Fibroblast of skin of scalp (primary cell): ENCODE measurements around the gene THSD7A.

Source experiments
- DNase-seq: peaks from one replicate; pipeline ENCODE4 v3.0.0-alpha.2; 2013

THSD7A gene

GRCh38 chr7:11751315-11751714 lies 80.7 kb downstream of the THSD7A start:
- DNase-seq, result no peak

DNA sequence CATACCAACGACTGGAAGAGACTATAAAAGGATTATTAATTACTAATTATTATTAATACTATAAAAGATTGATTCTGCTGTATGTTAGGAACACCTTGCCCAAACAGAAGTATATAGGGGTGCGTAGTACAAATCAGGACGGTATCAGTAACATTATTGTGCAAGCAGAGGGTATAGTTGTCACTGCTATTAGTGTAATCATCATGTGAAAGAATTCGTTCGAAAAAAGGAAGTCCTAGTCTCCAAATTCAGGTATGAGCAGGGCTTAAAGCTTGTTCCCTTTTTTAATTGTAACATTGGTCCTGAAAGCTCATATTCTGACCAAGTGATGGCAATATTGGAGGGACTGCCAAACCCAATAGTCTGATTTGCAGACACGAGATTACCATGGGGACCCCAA lies 81.8 kb downstream of the THSD7A start:
- DNase-seq, result no peak

DNA sequence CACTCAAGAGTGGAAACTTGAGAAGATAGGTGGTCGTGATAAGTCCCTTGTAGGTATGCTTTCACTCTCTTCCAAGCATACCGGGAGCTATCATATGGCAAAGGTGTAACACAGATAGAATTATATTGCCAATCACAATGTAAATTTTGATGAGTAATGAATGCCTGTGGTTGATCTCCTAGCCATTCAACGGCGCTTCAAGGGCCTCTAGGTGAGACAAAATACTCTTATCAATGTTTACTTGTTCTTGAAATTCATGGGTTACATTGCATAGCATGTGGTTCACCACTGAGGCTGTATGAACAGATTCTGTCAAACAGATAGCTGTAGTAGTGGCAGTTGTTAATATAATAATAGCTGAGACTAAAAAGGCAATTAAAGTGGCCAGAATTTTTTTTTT lies 82.4 kb downstream of the THSD7A start:
- no peak for DNase-seq

DNA sequence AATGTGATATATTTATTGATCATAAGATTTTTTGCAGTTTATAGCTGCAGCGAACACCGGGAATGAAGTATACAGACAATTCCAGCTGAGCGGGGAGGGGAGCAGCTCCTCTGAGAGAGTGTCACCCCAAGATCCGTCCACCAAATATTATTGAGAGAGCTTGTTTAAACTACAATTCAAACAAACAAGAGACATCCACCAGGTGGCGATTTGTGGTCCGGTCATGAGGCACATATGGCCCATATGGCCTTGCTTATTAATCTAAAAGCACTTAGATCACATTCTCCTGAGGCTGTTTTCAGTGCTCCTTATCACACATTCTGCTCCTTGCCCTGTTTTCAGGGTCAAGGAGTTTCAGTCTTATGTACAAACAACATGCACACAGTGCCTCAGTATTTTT lies 83.1 kb downstream of the THSD7A start:
- DNase-seq, result no peak

- no peak for DNase-seq
Observed at GRCh38 chr7:11747715-11748485, 84.1 kb downstream of the THSD7A start.

- DNase-seq, result no peak
Observed at GRCh38 chr7:11746591-11746990, 85.4 kb downstream of the THSD7A start.

- DNase-seq, result no peak
Observed at GRCh38 chr7:11743548-11743947, 88.5 kb downstream of the THSD7A start.

GRCh38 chr7:11743016-11743415 lies 89.0 kb downstream of the THSD7A start:
- no peak for DNase-seq

DNA sequence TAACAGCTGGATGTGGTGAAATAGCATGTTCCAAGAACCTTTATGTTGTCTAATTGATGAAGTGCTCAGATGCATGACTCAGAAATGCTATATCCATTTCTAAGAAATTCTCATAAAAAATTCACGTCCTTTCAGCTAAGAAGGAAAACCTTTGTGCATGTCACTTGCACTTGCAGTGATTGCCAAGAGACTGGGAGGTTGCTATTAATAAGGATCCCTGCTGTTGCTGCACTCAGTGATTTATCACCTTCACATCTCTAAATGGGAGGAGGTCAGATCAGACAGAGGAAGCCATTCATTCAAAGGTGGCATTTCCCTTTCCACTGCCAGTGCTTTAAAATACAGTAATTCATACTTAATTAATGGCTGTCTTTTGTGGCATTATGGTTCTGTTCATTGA lies 89.5 kb downstream of the THSD7A start:
- DNase-seq, result no peak

GRCh38 chr7:11737723-11738122 lies 94.3 kb downstream of the THSD7A start:
- no peak for DNase-seq

GRCh38 chr7:11732207-11732606 lies 99.8 kb downstream of the THSD7A start:
- DNase-seq, result no peak

DNA sequence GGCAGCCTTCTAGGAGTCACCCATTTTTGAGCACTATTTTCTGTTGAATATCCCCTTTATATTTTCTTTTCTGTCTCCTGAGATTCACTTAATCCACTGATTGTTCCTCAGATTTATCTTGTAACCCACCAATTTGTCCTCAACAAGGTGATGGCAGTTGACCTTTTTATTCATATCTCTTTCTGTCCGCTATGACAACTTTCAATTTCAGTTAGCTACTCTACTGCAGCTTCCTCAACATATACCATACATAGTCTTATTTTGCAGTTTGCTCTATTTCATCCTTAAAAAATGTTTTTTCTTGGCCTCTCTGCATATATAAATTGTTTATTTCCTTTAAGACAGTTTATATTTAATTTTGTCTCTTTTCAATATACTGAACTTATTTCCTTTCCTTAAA lies 101.3 kb downstream of the THSD7A start:
- DNase-seq, result no peak

GRCh38 chr7:11727864-11728263 lies 104.1 kb downstream of the THSD7A start:
- no peak for DNase-seq

- DNase-seq, result peak; percentile 84
Observed at GRCh38 chr7:11726794-11727155, 105.2 kb downstream of the THSD7A start.

- no peak for DNase-seq
Observed at GRCh38 chr7:11726001-11726793, 105.8 kb downstream of the THSD7A start.

DNA sequence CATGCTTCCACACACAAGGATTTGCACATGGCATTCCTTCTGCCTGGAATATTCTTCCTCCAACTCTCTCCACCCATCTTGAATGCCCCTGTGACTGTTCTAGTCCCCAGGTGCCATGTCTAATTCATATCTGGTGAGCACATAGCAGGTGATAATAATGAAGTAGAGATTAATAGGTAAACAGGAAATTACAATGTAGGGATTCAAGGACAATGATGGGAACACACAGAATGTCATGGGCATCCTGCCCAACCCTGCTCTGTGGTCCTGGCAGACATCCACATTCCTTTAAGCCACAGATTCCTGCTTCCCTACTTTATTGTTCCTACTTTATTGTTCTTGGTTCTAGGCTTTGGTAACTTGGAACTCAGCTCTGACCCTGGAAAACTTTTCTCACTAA lies 115.8 kb downstream of the THSD7A start:
- peak; percentile 71 for DNase-seq

DNA sequence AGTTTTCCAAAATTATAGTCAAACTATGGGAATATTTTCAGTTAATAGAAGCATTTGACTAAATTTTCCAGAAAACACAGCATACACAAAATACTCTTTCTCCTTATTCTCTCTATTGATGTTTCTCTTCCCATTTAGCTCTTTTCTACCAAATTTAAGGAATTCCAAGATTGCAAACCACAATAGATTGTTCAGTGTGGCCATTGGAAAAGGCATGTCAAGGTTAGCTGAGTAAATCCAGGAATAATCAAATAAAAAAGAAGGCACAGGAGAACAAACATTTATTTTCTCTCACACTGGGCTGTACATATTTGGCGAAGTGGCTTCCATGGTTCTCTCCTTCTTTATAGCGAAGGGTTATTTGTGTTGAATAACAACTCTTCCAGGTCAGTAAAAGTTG lies 117.3 kb downstream of the THSD7A start:
- peak; percentile 8 for DNase-seq

DNA sequence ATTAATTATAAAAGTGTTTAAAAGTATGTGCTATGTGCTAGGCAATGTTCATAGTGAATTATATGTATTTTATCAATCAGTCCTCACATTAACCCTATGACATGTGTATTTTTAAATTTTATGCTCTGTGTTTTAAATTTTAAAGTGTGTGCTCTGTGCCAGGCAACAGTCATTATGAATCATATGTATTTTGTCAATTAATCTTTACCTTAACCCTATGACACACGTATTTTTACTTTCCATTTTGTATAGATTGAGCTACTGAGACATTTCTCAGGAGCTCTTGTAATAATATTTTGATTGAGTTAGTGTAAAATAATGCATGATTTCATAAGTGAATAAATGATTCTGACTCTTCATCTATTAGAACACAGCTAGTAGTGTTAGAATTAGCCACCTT lies 117.8 kb downstream of the THSD7A start:
- DNase-seq, result no peak

DNA sequence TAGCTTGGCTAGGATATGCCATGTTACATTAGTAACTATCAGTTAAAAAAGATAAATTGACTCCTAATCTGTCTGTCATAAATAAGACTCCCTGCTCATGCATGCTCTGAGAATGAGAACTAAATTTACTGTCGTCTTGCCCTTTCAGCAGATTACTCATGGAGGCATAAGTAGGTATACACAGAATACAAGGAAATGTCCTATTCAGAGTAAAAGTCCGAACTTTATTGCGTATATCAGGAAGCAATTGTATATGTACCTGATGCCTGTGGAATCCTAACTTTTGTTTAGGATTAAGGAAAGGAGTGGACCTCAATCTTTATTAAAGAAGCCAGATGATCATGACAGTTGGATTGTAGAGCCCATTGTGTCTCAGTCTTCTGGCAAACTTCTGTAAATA lies 118.6 kb downstream of the THSD7A start:
- no peak for DNase-seq

DNA sequence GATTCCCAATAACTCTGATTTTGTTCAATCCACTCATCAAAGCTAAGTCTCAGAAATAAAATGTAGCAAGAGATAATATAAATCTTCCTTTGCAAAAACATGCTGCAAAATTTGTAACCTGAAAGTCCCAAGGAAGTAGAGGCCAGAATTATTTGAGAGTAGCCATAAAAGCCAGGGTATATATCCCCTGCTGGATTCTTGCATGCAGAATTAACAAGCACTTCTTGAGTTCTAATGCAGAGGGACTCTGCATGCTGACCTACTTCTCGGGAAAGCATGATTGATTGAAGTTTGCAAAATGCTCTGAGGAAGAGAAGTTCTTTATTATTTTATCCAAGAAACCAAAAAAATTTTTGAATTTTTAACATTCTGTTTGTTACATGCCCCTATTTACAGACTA lies 121.6 kb downstream of the THSD7A start:
- no peak for DNase-seq

GRCh38 chr7:11709196-11709595 lies 122.8 kb downstream of the THSD7A start:
- no peak for DNase-seq

DNA sequence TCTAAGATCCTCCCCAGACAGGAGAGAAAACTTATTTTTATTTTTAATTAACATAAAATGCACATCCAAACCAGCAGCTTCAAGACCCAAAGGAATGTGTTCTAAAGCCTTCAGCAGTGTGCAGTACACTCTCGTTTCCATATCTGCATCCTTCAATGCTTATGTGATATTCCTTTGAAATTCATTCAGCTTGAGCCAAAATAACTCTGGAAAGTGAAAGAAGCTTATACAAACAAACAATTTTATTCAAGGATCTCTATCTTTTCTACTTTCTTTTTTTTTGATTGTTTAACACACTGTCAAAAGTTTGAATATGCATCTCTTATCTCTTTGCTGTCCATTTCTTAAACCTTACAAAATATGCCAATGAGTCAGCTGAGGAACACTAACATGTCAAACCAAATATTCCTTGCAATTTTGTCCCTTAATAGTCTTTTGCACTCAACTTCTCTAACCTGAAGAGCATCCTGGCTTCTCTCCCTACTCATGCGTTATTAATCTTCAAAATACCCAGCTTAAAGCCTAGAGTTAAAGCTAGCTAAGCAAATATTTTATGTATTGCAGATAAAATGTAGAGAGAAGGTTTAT lies 124.3 kb downstream of the THSD7A start:
- DNase-seq, result no peak

GRCh38 chr7:11706666-11707605 lies 125.1 kb downstream of the THSD7A start:
- peak; percentile 9 for DNase-seq
